ENCODE measurements around the gene POMGNT1. TPM values are rescaled to one million over a fixed set of nuclear protein-coding genes. Genes with fewer than 3 reads are reported as not detected.

POMGNT1 gene
- total and polyA plus RNA-seq, 10 of the 15 experiments (the other 5 are each of a cell fraction or from before 2014, with no cell fraction given): 8.6 to 35.2 (median 29.5) TPM

DNA sequence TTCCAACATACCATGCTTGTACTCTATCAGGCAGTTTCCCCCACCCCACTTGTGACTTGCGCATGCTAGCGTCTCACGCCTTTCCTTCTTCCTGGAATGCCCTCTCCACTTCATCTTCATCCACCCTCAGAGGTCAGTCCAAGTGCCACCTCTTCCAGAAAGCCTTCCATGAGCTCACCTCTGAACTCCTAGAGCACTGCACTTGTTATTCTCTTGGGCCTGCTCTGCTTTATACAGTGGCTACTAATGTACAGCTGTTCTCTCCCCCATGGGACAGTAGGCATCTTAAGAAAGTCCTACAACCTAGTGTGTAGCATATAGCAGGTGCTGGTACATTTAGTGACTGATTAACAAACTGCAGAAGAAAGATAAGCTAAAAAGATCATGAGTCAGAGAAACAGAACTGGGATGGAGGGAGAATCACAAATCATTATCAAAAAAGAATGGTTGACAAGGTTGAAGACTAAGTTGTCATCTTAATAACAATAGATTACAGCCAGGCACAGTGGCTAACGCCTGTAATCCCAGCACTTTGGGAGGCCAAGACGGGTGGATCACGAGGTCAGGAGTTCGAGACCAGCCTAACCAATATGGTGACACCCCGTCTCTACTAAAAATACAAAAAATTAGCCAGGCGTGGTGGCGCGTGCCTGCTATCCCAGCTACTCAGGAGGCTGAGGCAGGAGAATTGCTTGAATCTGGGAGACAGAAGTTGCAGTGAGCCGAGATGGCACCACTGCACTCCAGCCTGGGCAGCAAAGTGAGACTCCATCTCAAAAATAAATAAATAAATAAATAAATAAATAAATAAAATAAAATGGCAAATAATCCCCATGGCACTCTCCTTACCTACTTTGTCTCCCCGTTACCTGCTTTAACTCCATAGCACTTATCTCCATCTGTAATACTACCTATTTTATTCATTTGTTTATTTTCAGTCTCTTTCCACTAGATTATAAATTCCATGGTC, 39.6 kb downstream of the POMGNT1 start:
- 91% methylated on average over 13 of the region's 13 CpGs for WGBS (ENCODE audit: insufficient coverage, insufficient replicate concordance, low lambda C conversion rate, missing lambda C conversion rate)
- no peak overlapping the region for H3K9ac ChIP-seq (ENCODE audit: control insufficient read depth, insufficient read depth, low read length)

More for the DNA sequence above, 39.6 kb downstream of the POMGNT1 start:
- no peak overlapping the region; the same call in 1 of the 2 replicates for H2AFZ ChIP-seq (ENCODE audit: control insufficient read depth, low read depth, low read length)
- POLR2A ChIA-PET: interaction anchor here (0.5 to 2.3 kb wide), 3 partner anchors 8 to 95 kb away, joined by 3 to 5 read pairs (median 3); no protein-coding TSS in a partner anchor
- H4K20me1 ChIP-seq (ENCODE audit: control insufficient read depth, insufficient read depth): no peaks in the 10 kb centered on the region
- H3K27me3 ChIP-seq (replicated peaks in 1 of 2; ENCODE audit: control insufficient read depth in 2 of 2, insufficient read depth in 2 of 2, low read length in 1 of 2): no peaks in the 10 kb centered on the region
- no peak overlapping the region for H3K4me3 ChIP-seq
- in situ Hi-C loops (cut with MboI) (no loop called here), intact Hi-C loops (cut with micrococcal nuclease; ENCODE audit: unreplicated experiment) (no loop called here)
- no peaks in the 10 kb centered on the region for H3K36me3 ChIP-seq (ENCODE audit: control insufficient read depth in 2 of 2, insufficient read depth in 2 of 2, low read length in 1 of 2)
- H3K27ac ChIP-seq (ENCODE audit: control insufficient read depth, insufficient read depth): no peak overlapping the region
- no TSS peak for BruUV-seq (replicated peaks)
- SMC1A ChIA-PET (ENCODE audit: uncharacterized antibody, unreplicated experiment): interaction anchor here (0.6 to 4.2 kb wide), 12 partner anchors 9 to 560 kb away, joined by 3 to 20 read pairs (median 6); partner anchors contain the start of genes PIK3R3 and TSPAN1
- RAD21 ChIA-PET (ENCODE audit: unreplicated experiment): interaction anchor here (0.7 to 2.5 kb wide), 6 partner anchors 20 to 472 kb away, joined by 3 to 13 read pairs (median 4); partner anchors contain the start of gene GPBP1L1
- no peak for FAIRE-seq
- peak; percentile 66 for ATAC-seq
- DNase-seq (ENCODE audit: low read depth, low spot score): no peak
- H3K79me2 ChIP-seq (ENCODE audit: control insufficient read depth, insufficient read depth, low read length): no peaks in the 10 kb centered on the region
- no peak overlapping the region for H3K4me2 ChIP-seq (ENCODE audit: control insufficient read depth, insufficient read depth)
- CTCF ChIA-PET: interaction anchor here (0.6 to 1.7 kb wide), 4 partner anchors 17 to 131 kb away, joined by 3 to 4 read pairs (median 4); partner anchors contain the start of gene P3R3URF
- TF ChIP-seq BMI1 (IDR thresholded peaks at IDR 0.05; ENCODE audit: borderline replicate concordance) (no peak), HDGF (IDR thresholded peaks at IDR 0.05) (no peak), MEF2B (IDR thresholded peaks at IDR 0.05; ENCODE audit: partially characterized antibody, poor library complexity, severe bottlenecking) (peak; percentile 32), PAX8 (IDR thresholded peaks at IDR 0.05) (no peak), FOXM1 (IDR thresholded peaks at IDR 0.05; ENCODE audit: low read depth, low read length) (no peak)
- TF ChIP-seq, protein P1, sequence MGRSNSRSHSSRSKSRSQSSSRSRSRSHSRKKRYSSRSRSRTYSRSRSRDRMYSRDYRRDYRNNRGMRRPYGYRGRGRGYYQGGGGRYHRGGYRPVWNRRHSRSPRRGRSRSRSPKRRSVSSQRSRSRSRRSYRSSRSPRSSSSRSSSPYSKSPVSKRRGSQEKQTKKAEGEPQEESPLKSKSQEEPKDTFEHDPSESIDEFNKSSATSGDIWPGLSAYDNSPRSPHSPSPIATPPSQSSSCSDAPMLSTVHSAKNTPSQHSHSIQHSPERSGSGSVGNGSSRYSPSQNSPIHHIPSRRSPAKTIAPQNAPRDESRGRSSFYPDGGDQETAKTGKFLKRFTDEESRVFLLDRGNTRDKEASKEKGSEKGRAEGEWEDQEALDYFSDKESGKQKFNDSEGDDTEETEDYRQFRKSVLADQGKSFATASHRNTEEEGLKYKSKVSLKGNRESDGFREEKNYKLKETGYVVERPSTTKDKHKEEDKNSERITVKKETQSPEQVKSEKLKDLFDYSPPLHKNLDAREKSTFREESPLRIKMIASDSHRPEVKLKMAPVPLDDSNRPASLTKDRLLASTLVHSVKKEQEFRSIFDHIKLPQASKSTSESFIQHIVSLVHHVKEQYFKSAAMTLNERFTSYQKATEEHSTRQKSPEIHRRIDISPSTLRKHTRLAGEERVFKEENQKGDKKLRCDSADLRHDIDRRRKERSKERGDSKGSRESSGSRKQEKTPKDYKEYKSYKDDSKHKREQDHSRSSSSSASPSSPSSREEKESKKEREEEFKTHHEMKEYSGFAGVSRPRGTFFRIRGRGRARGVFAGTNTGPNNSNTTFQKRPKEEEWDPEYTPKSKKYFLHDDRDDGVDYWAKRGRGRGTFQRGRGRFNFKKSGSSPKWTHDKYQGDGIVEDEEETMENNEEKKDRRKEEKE (IDR thresholded peaks at IDR 0.05): no peak
- H3K4me1 ChIP-seq (ENCODE audit: control insufficient read depth, insufficient read depth, low read length): peaks cover 10% of the 10 kb centered on the region
- H3K9me3 ChIP-seq (replicated peaks; ENCODE audit: control insufficient read depth, insufficient read depth, low read length): no peaks in the 10 kb centered on the region; the same call in 2 of the 3 replicates
